ENCODE results near the gene STK10. TPM values are rescaled to one million over a fixed set of nuclear protein-coding genes. Genes with fewer than 3 reads are reported as not detected.

STK10 gene
- polyA plus RNA-seq, 1 of the 3 experiments (the other 2 are of a cell fraction) = 11.0 TPM

DNA sequence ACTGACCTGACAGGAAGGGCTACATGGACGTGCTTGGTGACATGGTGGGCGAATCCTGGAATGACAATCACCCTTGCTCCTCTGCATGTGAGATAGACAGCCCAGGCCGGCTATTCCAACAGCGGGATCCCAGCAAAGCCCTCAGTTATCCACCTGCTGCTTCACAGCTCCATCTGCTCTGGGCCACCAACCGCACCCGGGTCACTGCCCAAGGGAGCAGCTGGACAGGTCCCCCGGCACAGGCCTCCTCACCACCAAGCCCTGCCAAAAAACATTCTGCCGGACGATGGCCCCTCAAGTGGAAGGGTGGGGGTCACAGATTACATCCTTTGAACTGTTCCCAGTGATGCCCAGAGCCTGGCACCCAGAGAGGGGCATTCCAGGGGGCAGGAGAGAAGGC is 39.6 kb downstream of the STK10 start:
- no peaks in the 10 kb centered on the region for H3K36me3 ChIP-seq (replicated peaks in 1 of 2; ENCODE audit: control insufficient read depth in 1 of 2, insufficient read depth in 2 of 2, low read length in 1 of 2)
- no peak for DNase-seq
- CTCF ChIA-PET = no interaction called here
- peaks cover 10% of the 10 kb centered on the region; the same call in 1 of the 2 replicates for H3K79me2 ChIP-seq (ENCODE audit: insufficient read depth)
- H3K9me2 ChIP-seq = no peaks in the 10 kb centered on the region
- TF ChIP-seq MXI1 (IDR thresholded peaks at IDR 0.05; ENCODE audit: low read depth, low read length) = no peak
- H3K27me3 ChIP-seq (ENCODE audit: insufficient read depth) = no peaks in the 10 kb centered on the region
- H3K9ac ChIP-seq = no peak overlapping the region
- POLR2A ChIA-PET = no interaction called here
- H3K4me1 ChIP-seq (ENCODE audit: control insufficient read depth in 1 of 2, insufficient read depth in 2 of 2, low read depth in 1 of 2, low read length in 1 of 2) = peaks cover 0 to 20% of the 10 kb centered on the region in 2 experiments; a peak in 1 of 4 replicates
- H4K20me1 ChIP-seq (ENCODE audit: insufficient read depth) = no peaks in the 10 kb centered on the region
- no peak overlapping the region for H3K4me2 ChIP-seq
- H2AFZ ChIP-seq (ENCODE audit: low read depth) = no peak overlapping the region
- no peak overlapping the region for H3K4me3 ChIP-seq (ENCODE audit: low read depth in 2 of 2, low read length in 1 of 2)
- H3F3A ChIP-seq (replicated peaks; ENCODE audit: insufficient read depth) = no peaks in the 10 kb centered on the region
- WGBS (ENCODE audit: low lambda C conversion rate) = 100% methylated on average over 2 of the region's 9 CpGs
- H3K27ac ChIP-seq (ENCODE audit: low read depth in 2 of 2, low read length in 1 of 2) = no peak overlapping the region
- H3K9me3 ChIP-seq = no peaks in the 10 kb centered on the region

DNA sequence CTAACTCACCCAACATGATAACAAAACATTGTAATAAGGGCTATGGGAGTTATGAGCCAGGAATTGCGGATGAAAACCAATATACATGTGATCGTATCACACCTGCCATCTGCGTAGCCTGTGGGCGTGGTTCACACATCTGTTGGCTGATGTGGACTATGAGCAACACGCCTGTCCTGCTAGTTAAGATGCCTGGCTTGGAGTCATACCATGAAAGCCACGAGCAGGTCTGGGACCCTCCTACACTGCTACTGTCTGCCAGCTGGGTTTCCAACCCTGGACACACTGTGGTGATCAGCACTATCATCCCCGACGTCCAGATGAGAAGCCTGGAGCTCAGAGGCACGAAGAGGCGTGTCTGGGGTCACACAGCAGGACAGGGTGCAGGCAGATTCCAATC is 40.2 kb downstream of the STK10 start:
- Histone ChIP-seq H3K4me2 (no peak overlapping the region), H4K20me1 (ENCODE audit: insufficient read depth) (peaks cover 4% of the 10 kb centered on the region; the same call in 1 of the 2 replicates), H3K27me3 (ENCODE audit: insufficient read depth) (no peaks in the 10 kb centered on the region), H3K79me2 (ENCODE audit: insufficient read depth) (peaks cover 13% of the 10 kb centered on the region; the same call in 1 of the 2 replicates), H3K4me3 (ENCODE audit: low read depth in 2 of 2, low read length in 1 of 2) (no peak overlapping the region), H3K9ac (no peak overlapping the region), H3K27ac (ENCODE audit: low read depth in 2 of 2, low read length in 1 of 2) (no peak overlapping the region), H3F3A (replicated peaks; ENCODE audit: insufficient read depth) (no peaks in the 10 kb centered on the region), H3K9me2 (no peaks in the 10 kb centered on the region), H3K4me1 (ENCODE audit: control insufficient read depth in 1 of 2, insufficient read depth in 2 of 2, low read depth in 1 of 2, low read length in 1 of 2) (peaks cover 0 to 20% of the 10 kb centered on the region in 2 experiments; a peak in 1 of 4 replicates), H3K36me3 (replicated peaks in 1 of 2; ENCODE audit: control insufficient read depth in 1 of 2, insufficient read depth in 2 of 2, low read length in 1 of 2) (no peaks in the 10 kb centered on the region), H2AFZ (ENCODE audit: low read depth) (no peak overlapping the region), H3K9me3 (no peaks in the 10 kb centered on the region)
- WGBS (ENCODE audit: low lambda C conversion rate) = 93% methylated on average over 6 of the region's 10 CpGs
- no peak for TF ChIP-seq ELF1 (IDR thresholded peaks at IDR 0.05)
- no peak for TF ChIP-seq MEF2A (IDR thresholded peaks at IDR 0.05; ENCODE audit: borderline replicate concordance, low read depth)
- TF ChIP-seq, protein P1, sequence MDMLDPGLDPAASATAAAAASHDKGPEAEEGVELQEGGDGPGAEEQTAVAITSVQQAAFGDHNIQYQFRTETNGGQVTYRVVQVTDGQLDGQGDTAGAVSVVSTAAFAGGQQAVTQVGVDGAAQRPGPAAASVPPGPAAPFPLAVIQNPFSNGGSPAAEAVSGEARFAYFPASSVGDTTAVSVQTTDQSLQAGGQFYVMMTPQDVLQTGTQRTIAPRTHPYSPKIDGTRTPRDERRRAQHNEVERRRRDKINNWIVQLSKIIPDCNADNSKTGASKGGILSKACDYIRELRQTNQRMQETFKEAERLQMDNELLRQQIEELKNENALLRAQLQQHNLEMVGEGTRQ (IDR thresholded peaks at IDR 0.05; ENCODE audit: borderline replicate concordance, low read depth, low read length) = no peak
- no peak for TF ChIP-seq FOSL2 (IDR thresholded peaks at IDR 0.05; ENCODE audit: borderline replicate concordance, low read depth)
- TF ChIP-seq SMC3 (IDR thresholded peaks at IDR 0.05; ENCODE audit: low read depth, low read length) = no peak
- TF ChIP-seq NFIC (IDR thresholded peaks at IDR 0.05; ENCODE audit: borderline replicate concordance) = no peak
- TF ChIP-seq FOXJ3 (CRISPR knock-in tag; IDR thresholded peaks at IDR 0.05) = no peak
- TF ChIP-seq TAF1 (IDR thresholded peaks at IDR 0.05; ENCODE audit: borderline replicate concordance, low read depth, low read length) = no peak
- no peak for TF ChIP-seq YY1 (IDR thresholded peaks at IDR 0.05; ENCODE audit: low read depth)
- DNase-seq = no peak
- POLR2A ChIA-PET = no interaction called here
- CTCF ChIA-PET = no interaction called here

DNA sequence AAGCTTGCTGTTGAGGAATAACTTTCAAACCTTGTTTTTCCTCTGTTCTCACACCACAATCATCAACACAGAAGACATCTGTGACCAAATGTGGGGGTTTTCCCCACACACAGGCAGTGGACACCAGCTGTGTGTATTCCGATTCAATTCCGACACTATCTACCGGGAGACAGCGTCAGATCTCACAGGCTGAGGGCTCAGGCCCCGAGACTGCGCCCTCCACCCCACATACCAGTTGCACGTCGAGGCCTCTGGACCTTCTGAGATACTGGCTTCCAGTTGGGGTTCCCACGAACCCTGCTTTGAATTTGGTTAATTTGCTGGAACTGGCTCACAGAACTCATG is 41.3 kb downstream of the STK10 start:
- H3K4me3 ChIP-seq (ENCODE audit: low read depth in 2 of 2, low read length in 1 of 2) = no peak overlapping the region
- H3K9ac ChIP-seq = no peak overlapping the region
- H2AFZ ChIP-seq (ENCODE audit: low read depth) = no peak overlapping the region
- H3K36me3 ChIP-seq (replicated peaks in 1 of 2; ENCODE audit: control insufficient read depth in 1 of 2, insufficient read depth in 2 of 2, low read length in 1 of 2) = no peaks in the 10 kb centered on the region
- no peaks in the 10 kb centered on the region for H3K9me2 ChIP-seq
- H3K27me3 ChIP-seq (ENCODE audit: insufficient read depth) = no peaks in the 10 kb centered on the region
- peaks cover 10% of the 10 kb centered on the region; the same call in 1 of the 2 replicates for H4K20me1 ChIP-seq (ENCODE audit: insufficient read depth)
- no peaks in the 10 kb centered on the region for H3F3A ChIP-seq (replicated peaks; ENCODE audit: insufficient read depth)
- 95% methylated on average over 9 of the region's 9 CpGs for WGBS (ENCODE audit: low lambda C conversion rate)
- H3K9me3 ChIP-seq = no peaks in the 10 kb centered on the region
- DNase-seq = no peak
- ChIA-PET POLR2A (no interaction called here), CTCF (interaction anchor here (1.8 kb wide), 1 partner anchor 41 kb away, joined by 4 read pairs; the partner anchor contains the start of gene STK10)
- H3K4me2 ChIP-seq = no peak overlapping the region
- peaks cover 11% of the 10 kb centered on the region; the same call in 1 of the 2 replicates for H3K79me2 ChIP-seq (ENCODE audit: insufficient read depth)
- peaks cover 0 to 30% of the 10 kb centered on the region in 2 experiments; a peak in 1 of 4 replicates for H3K4me1 ChIP-seq (ENCODE audit: control insufficient read depth in 1 of 2, insufficient read depth in 2 of 2, low read depth in 1 of 2, low read length in 1 of 2)
- no peak overlapping the region for H3K27ac ChIP-seq (ENCODE audit: low read depth in 2 of 2, low read length in 1 of 2)
- TF ChIP-seq NFIC (IDR thresholded peaks at IDR 0.05; ENCODE audit: borderline replicate concordance) (no peak), MEF2A (IDR thresholded peaks at IDR 0.05; ENCODE audit: borderline replicate concordance, low read depth) (no peak), EZH2phosphoT487 (IDR thresholded peaks at IDR 0.05; ENCODE audit: borderline replicate concordance, low read depth) (no peak), GABPA (IDR thresholded peaks at IDR 0.05; ENCODE audit: low read depth) (no peak), TAF1 (IDR thresholded peaks at IDR 0.05; ENCODE audit: borderline replicate concordance, low read depth, low read length) (no peak), FOXM1 (IDR thresholded peaks at IDR 0.05; ENCODE audit: low read depth) (no peak), SMC3 (IDR thresholded peaks at IDR 0.05; ENCODE audit: low read depth, low read length) (no peak), RXRA (IDR thresholded peaks at IDR 0.05; ENCODE audit: borderline replicate concordance, low read depth) (no peak), CHD2 (IDR thresholded peaks at IDR 0.05; ENCODE audit: low read length, partially characterized antibody) (no peak), RFX5 (IDR thresholded peaks at IDR 0.05; ENCODE audit: low read length) (no peak), FOSL2 (IDR thresholded peaks at IDR 0.05; ENCODE audit: borderline replicate concordance, low read depth) (no peak), TCF12 (IDR thresholded peaks at IDR 0.05) (no peak), ELF1 (IDR thresholded peaks at IDR 0.05) (no peak), GATA2 (CRISPR knock-in tag; IDR thresholded peaks at IDR 0.05) (no peak)
- TF ChIP-seq, protein P1 (IDR thresholded peaks at IDR 0.05; ENCODE audit: borderline replicate concordance, low read depth, low read length) = no peak
- TF ChIP-seq, protein P2, sequence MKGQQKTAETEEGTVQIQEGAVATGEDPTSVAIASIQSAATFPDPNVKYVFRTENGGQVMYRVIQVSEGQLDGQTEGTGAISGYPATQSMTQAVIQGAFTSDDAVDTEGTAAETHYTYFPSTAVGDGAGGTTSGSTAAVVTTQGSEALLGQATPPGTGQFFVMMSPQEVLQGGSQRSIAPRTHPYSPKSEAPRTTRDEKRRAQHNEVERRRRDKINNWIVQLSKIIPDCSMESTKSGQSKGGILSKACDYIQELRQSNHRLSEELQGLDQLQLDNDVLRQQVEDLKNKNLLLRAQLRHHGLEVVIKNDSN (IDR thresholded peaks at IDR 0.05; ENCODE audit: borderline replicate concordance, low read depth) = no peak
- TF ChIP-seq, protein P3, sequence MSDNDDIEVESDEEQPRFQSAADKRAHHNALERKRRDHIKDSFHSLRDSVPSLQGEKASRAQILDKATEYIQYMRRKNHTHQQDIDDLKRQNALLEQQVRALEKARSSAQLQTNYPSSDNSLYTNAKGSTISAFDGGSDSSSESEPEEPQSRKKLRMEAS (IDR thresholded peaks at IDR 0.05; ENCODE audit: low read depth) = no peak
